T-helper 9 cell (primary cell): ENCODE measurements around the gene HRAS.
A peak's percentile ranks its signal among the peaks of the same experiment; 100 is the strongest.

Experiments used
- DNase-seq: peaks from one replicate; pipeline ENCODE4 v3.0.0-alpha.2; 2020

The HRAS gene

GRCh38 chr11:506995-507726, 28.2 kb downstream of the HRAS start, which contains the start of gene RNH1:
RNH1 (minus strand) TSS chr11:507242; CDS start chr11:502162, 5,080 bp downstream.
- DNase-seq: peak; percentile 100

GRCh38 chr11:506238-506994, 29.0 kb downstream of the HRAS start:
- peak; percentile 96 for DNase-seq

- no peak for DNase-seq
Observed at GRCh38 chr11:504994-505344, 30.4 kb downstream of the HRAS start.

- DNase-seq: no peak
Observed at GRCh38 chr11:504053-504993, 31.1 kb downstream of the HRAS start.

GRCh38 chr11:503179-503981, 32.0 kb downstream of the HRAS start:
- DNase-seq: no peak

GRCh38 chr11:502288-503178, 32.8 kb downstream of the HRAS start:
- DNase-seq: no peak

- DNase-seq: no peak
Observed at GRCh38 chr11:501683-502287, 33.6 kb downstream of the HRAS start.

GRCh38 chr11:501001-501682, 34.2 kb downstream of the HRAS start:
- DNase-seq: no peak

GRCh38 chr11:499201-500076, 35.9 kb downstream of the HRAS start:
- DNase-seq: no peak

GRCh38 chr11:498297-499181, 36.8 kb downstream of the HRAS start:
- no peak for DNase-seq

- no peak for DNase-seq
Observed at GRCh38 chr11:497565-498296, 37.6 kb downstream of the HRAS start.

GRCh38 chr11:496834-497564, 38.4 kb downstream of the HRAS start:
- DNase-seq: no peak

GRCh38 chr11:495537-495931, 39.8 kb downstream of the HRAS start:
- DNase-seq: no peak

GRCh38 chr11:494761-495536, 40.4 kb downstream of the HRAS start:
- DNase-seq: no peak

- DNase-seq: no peak
Observed at GRCh38 chr11:492427-493226, 42.7 kb downstream of the HRAS start.
